Renal pelvis (tissue), 4 donors: ENCODE measurements around the gene ZMIZ1. TPM values are rescaled to one million over a fixed set of nuclear protein-coding genes. Genes with fewer than 3 reads are reported as not detected.
A peak's percentile ranks its signal among the peaks of the same experiment; 100 is the strongest.

Experiments used
- DNase-seq: peaks from one replicate; pipeline ENCODE4 v3.0.0-alpha.2; 2013
- polyA plus RNA-seq, 3 donors: library from polyadenylated mRNA; unstranded; fragments of 120-200 nt; gene quantifications; one replicate each; pipeline ENCODE4 v1.2.1, GENCODE V29; 2013; ENCODE audit not compliant: insufficient read length in 3 of 3

ZMIZ1 gene
- polyA plus RNA-seq, 3 donors = 64.2 to 83.6 (median 78.7) TPM

DNA sequence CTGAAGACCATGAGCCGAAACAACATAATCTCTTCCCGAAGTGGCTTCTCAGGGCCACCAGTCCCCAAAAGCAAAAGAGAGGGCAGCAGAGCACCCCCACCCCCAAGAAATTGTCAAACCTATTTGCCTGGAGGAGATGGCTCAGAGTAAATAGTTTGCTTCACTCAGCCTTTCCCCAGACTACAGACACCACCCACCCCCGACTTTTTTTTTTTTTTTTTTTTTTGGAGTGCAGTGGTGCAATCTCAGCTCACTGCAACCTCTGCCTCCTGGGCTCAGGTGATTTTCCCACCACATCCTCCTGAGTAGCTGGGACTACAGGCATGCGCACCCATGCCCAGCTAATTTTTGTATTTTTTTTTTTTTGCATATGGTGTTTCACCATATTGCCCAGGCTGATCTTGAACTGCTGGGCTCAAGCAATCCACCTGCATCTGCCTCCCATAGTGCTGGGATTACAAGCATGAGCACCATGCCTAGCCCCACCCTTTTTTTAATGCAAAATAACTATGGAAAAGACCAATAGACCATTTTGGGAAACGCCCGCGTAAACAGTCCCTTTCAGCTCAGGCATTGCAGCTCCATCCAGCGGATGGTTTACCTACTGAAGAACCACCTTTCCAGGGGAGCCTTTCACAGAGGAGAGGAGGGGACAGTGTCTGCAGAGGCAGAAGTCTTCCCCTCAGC is 9.7 kb downstream of the ZMIZ1 start:
- no peak for DNase-seq

- no peak for DNase-seq
Observed at GRCh38 chr10:79079054-79079397, 10.3 kb downstream of the ZMIZ1 start.

GRCh38 chr10:79079490-79080355 is 11.0 kb downstream of the ZMIZ1 start:
- DNase-seq = no peak

- no peak for DNase-seq
Observed at GRCh38 chr10:79081353-79082034, 12.7 kb downstream of the ZMIZ1 start.

DNA sequence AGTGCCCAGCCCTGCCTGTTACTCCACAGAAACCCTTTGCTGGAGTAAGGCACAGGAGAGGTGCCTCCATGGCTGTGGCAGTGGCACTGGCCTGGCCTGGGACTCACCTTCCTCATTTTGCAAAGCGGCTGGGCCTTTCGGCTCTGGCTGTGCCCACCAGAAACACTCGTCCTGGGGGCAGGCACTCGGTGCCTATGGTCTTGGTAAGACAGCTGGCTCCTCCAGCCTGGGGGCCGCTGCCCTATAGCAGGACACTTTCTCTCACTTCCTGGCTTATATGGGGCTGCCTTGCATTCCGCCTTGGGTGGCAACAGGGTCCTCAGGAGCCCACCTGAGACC is 13.2 kb downstream of the ZMIZ1 start:
- DNase-seq = no peak

GRCh38 chr10:79082631-79083596 is 14.1 kb downstream of the ZMIZ1 start:
- no peak for DNase-seq

DNA sequence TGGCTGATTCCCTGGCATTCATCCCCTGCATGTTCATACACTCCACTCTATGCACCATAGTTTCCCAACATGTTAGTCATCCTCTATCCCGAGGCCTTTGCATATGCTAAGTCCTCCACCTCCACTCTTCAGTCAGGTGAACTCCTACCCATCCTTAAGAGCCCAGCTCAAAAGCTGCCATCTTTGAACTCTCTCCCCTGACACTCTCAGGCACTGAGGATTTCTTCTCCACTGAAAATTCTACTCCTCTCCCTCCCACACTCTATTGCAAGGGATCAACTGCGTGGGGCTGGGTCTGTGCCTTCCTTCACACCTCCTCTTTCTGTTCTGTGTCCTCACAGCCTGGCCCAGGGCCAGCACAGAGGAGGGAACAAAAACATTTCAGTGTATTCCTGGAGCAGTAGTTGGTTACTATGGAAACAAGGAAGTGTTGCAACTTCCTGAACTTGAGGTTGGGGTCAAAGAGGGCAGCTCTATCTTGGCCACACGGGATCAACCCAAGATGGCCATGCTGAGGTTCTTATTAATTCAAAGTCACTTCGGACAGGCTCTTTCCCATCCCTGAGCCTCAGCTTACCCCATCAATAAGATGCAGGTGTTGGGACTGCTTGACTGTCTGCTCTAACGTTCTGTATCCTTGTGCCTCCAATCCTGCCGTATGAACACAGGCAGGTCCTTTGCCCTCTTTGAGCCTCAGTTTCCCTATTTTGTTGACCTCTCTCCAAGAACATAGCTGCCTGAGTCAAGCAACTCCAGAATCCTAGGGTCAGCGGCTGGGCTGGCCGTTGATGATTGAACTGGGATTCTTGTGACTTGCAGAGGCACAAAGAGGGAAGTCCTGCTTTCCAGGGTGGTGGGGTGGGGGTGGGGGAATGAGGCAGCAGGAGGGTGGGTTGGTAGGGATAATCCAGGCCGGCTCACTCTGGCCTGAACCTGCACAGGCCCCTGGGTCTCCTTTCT is 15.5 kb downstream of the ZMIZ1 start:
- peak; percentile 84 for DNase-seq

GRCh38 chr10:79084972-79085597 is 16.3 kb downstream of the ZMIZ1 start:
- no peak for DNase-seq

DNA sequence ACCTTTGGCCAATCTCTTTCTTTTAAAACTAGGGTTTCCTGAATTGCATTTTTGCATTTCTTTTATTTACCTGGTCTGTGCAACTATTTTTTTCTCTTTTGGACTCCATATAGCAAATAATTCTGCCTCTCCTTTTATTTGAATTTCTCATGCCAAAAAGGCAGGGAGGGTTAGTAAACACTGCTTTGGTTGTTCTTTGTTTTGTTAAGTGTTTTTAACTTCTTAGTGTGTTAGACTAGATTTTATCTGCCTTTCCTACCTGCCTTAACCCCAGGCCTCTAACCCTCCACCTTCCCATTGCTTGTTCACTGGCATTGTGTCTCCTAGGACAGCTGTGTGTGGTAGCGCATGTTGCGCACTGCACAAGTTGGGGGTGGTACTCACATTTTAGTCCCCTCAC is 18.1 kb downstream of the ZMIZ1 start:
- no peak for DNase-seq

DNA sequence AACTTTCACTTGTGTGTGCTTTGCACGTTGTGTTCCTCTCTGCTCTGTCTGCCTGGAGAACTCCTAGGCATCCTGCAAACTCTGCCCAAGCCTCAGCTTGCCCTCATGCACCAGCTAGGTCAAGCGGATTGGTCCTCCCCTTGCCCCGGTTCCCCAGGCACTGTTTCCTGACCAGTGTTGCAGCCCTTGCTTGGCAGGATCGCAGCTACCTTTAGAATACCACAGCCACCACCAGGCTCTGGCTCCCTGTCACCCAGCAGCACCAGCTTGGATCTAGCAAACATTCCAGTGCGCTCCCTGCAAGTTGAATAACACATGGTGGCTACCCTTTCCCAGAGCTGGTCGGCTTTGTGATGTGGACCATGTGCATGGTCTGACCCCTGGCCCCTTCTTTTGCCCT is 19.0 kb downstream of the ZMIZ1 start:
- no peak for DNase-seq

DNA sequence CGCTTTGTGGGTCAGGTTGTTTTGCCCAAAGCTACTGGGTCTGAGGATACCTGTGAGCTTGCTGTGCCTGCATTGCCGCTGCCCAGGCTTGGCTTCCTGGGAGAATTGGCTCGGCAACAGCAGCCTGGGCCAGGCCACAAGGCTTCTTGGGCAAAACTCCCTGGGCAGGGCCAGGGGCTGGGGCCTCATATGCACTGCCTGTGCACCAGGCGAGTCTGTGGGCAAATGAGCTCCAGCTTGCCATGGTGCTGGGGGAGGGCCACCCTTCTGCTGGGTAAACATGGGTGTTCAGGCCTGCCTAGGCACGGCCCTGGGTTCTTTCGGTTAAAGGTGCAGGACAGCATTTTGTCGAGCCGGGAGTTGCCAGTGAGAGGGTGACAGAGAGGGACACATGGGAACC is 19.4 kb downstream of the ZMIZ1 start:
- no peak for DNase-seq

DNA sequence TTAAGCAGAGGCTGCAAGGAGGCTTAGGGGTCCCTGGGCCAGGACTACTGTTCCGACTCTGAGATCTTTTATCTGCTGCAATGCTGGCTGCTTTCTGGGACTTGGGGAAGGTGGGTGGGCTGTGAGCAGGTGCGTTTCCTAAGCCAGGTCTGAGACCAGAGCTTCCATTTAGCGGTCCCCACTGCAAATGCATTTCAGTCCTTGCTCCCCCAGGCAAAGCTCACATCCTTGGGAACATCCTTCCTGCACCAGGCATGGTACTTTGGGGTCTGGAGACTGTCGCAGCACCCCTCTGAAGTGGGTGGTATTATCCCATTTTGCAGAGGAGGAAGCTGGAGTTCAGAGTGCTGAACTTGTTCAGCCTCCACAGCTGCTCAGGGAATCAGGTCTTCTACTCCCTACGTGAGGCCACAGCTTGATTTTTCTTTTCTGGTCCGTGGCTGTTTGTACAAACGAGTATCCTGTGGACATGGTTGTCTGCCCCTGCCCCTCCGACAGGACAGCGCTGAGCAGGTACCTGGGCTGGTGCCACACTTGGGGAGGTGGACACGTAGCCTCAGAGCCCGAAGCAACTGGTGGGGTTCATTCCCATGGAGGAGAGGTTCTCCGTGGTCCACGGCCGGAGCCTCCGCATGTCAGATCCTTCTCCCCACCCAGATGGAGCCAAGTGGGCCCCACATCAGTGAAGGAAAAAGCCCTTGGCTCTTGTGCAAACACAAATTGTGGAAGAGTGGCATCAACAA is 20.0 kb downstream of the ZMIZ1 start:
- DNase-seq = no peak

DNA sequence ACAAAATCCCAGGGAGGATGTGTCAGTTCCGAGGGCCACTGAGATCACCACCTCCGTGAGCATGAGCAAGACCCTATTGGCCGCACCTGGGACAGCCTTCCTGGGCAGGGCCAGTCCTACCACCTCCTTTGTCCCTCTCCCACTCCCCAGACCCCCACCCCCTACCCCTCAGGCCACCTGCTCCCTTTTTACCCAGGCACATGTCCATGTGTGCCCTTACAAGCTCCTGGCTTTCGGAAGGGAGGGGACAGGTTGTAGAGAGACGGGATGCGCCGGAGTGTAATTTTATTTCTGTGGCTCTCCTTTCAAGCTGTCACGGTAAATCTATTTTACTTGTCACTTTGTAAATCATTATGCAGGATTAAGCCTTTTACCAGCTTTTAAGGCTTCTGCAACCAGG is 20.9 kb downstream of the ZMIZ1 start:
- DNase-seq = no peak

DNA sequence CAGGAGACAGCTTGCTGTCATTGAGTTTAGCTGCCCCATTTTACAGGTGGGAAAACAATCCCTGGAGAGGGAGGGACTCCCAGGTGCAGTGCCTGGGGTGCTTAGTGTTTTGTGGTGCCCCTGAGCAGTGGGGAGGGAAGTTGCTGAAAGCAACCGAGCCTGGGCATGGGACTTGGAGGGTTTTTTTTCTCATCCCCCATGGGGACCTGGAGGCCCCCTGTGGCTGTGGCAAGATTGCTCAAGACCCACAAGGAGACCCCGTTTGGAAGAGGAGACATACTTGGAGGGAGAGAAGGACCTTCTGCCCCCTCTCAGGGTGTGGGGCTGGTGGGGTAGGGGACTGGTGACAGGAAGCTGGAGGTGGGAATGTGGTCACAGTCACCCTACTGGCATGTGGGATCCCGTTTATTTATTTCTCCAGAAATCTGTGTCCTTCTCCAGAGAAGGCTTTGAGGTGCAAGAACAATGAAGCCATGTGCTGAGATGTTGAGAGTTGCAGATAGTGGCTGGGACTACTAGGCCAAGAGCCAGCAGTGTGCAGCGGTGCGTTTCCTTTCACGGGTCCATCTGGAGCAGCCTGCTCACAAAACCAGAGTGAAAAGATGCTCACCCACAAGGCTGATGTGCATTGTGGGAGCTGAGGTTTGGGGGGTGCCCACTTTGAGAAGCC is 21.5 kb downstream of the ZMIZ1 start:
- no peak for DNase-seq

- DNase-seq = no peak
Observed at GRCh38 chr10:79092292-79092896, 23.6 kb downstream of the ZMIZ1 start.

GRCh38 chr10:79093658-79094411 is 25.1 kb downstream of the ZMIZ1 start:
- no peak for DNase-seq

DNA sequence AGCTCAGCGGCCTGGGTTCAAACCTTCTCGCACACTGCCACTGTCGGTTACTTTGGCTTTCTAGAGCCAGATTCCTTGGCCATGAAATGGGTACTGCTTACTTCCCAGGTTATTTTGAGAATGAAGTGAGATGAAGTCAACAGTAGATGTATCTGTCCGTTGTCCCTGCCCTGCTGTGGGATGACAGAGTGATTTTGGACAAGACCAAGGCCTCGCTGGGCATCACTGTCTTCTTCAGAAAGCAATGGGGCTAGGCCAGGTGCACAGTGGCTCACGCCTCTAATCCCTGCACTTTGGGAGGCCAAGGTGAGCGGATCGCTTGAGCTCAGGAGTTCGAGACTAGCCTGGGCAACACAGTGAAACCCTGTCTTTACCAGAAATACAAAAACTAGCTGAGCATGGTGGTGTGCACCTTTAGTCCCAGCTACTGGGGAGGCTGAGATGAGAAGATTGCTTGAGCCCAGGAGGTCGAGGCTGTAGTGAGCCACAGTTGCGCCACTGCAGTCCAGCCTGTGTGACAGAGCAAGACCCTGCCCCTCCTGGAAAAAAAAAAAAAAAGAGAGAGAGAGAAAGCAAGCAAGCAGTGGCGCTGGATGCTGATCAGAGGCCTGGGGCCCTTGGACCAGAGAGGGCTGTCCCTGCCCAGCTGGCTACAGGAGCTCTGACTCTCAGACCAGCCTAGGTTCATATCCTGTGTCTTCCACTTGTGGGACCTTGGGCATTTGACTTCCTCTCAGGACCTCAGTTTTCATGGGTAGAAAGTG is 25.8 kb downstream of the ZMIZ1 start:
- DNase-seq = no peak
